B cell (primary cell): ENCODE measurements around the gene HOXD12. TPM values are rescaled to one million over a fixed set of nuclear protein-coding genes. Genes with fewer than 3 reads are reported as not detected.

Experiments used
- ATAC-seq: fragments of 200-7000 bp; cut with Tn5 transposase; one replicate; pipeline ENCODE4 v1.10.0; 2021; ENCODE audit warnings: low read depth, mild to moderate bottlenecking, moderate number of reproducible peaks, moderate library complexity
- CTCF ChIA-PET: fragments of 350-600 bp; sonication (Branson Sonifier 250); formaldehyde crosslinking; loops from one replicate; lab custom pipeline; 2021; ENCODE audit warnings: antibody characterized with exemption, inconsistent platforms; lab: Charles Lee
- POLR2A ChIA-PET: fragments of 350-600 bp; sonication (Branson Sonifier 250); formaldehyde crosslinking; loops from one replicate; lab custom pipeline; 2021; ENCODE audit warnings: antibody characterized with exemption; lab: Charles Lee
- DNase-seq: peaks from one replicate; pipeline ENCODE4 v3.0.0; 2013
- H2AFZ ChIP-seq: 2 replicates; pipeline ENCODE4 v1.6.1; 2012; ENCODE audit warnings: mild to moderate bottlenecking, low read depth, low read length; ENCODE audit not compliant: insufficient read depth, poor library complexity, severe bottlenecking
- H3K27ac ChIP-seq, 2 donors: 1 replicate in 1 of 2; 2 replicates in 1 of 2; pipeline ENCODE4 v1.5.1; 2012 to 2013; ENCODE audit warnings: low read length in 2 of 2, mild to moderate bottlenecking in 2 of 2, moderate library complexity in 1 of 2
- H3K27me3 ChIP-seq, 4 experiments: fragments of 200-600 bp in 1 of 4; sonication (generic) in 1 of 4; replicated peaks in 1 of 4; 1 replicate in 2 of 4; 2 replicates in 2 of 4; pipeline versions ENCODE4 v1.6.1 to v1.7.0; 2013 to 2016; ENCODE audit warnings: low read length in 3 of 4, mild to moderate bottlenecking in 2 of 4, mixed read lengths in 1 of 4, moderate library complexity in 1 of 4; ENCODE audit not compliant: insufficient read depth in 4 of 4, control insufficient read depth in 3 of 4; ENCODE audit errors: control extremely low read depth in 1 of 4
- H3K36me3 ChIP-seq, 2 experiments: replicated peaks in 1 of 2; 1 replicate in 1 of 2; 2 replicates in 1 of 2; pipeline versions ENCODE4 v1.6.1 to v1.7.1; 2013; ENCODE audit warnings: low read length in 1 of 2; ENCODE audit not compliant: insufficient read depth in 2 of 2, control insufficient read depth in 1 of 2; ENCODE audit errors: control extremely low read depth in 1 of 2, extremely low read depth in 1 of 2
- H3K4me1 ChIP-seq, 2 donors: fragments of 200-600 bp in 1 of 2; sonication (generic) in 1 of 2; 1 replicate in 1 of 2; 2 replicates in 1 of 2; pipeline versions ENCODE4 v1.5.1 to v1.6.1; 2013 to 2017; ENCODE audit warnings: low read length in 2 of 2; ENCODE audit not compliant: control insufficient read depth in 2 of 2, insufficient read depth in 2 of 2
- H3K4me2 ChIP-seq: replicated peaks from 2 replicates; pipeline ENCODE3; 2012; ENCODE audit warnings: mild to moderate bottlenecking, low read depth, low read length; ENCODE audit not compliant: poor library complexity, severe bottlenecking
- H3K4me3 ChIP-seq, 5 experiments: fragments of 200-600 bp in 1 of 5; sonication (generic) in 1 of 5; 1 replicate in 3 of 5; 2 replicates in 2 of 5; pipeline versions ENCODE4 v1.5.1 to v1.7.0; 2011 to 2016; ENCODE audit warnings: low read length in 4 of 5, mild to moderate bottlenecking in 4 of 5, low read depth in 2 of 5, control low read depth in 1 of 5, moderate library complexity in 1 of 5; ENCODE audit not compliant: insufficient read depth in 1 of 5; ENCODE audit errors: control extremely low read depth in 1 of 5, extremely low read depth in 1 of 5
- H3K79me2 ChIP-seq: fragments of 200-600 bp; sonication (generic); one replicate; pipeline ENCODE4 v1.6.0; 2016; ENCODE audit warnings: low read length; ENCODE audit not compliant: control insufficient read depth, insufficient read depth
- H3K9ac ChIP-seq: fragments of 200-600 bp; sonication (generic); 2 replicates; pipeline ENCODE4 v1.6.1; 2017; ENCODE audit warnings: mild to moderate bottlenecking, low read length, moderate library complexity
- H3K9me3 ChIP-seq, 3 donors: one replicate each; pipeline versions ENCODE4 v1.6.1 to v1.7.1; 2013; ENCODE audit warnings: low read length in 2 of 3; ENCODE audit not compliant: control insufficient read depth in 2 of 3, insufficient read depth in 1 of 3; ENCODE audit errors: control extremely low read depth in 1 of 3
- H4K20me1 ChIP-seq: 2 replicates; pipeline ENCODE4 v1.6.0; 2012; ENCODE audit warnings: mild to moderate bottlenecking, low read length; ENCODE audit not compliant: insufficient read depth, control insufficient read depth, poor library complexity, severe bottlenecking
- H3K27ac Mint-ChIP-seq: one replicate; pipeline ENCODE4 v1.8.0; 2021; ENCODE audit warnings: mixed read lengths
- H3K27me3 Mint-ChIP-seq: one replicate; pipeline ENCODE4 v1.8.0; 2021; ENCODE audit warnings: mixed read lengths
- H3K4me1 Mint-ChIP-seq: one replicate; pipeline ENCODE4 v1.8.0; 2021; ENCODE audit warnings: mixed read lengths
- H3K4me3 Mint-ChIP-seq: one replicate; pipeline ENCODE4 v1.8.0; 2021; ENCODE audit warnings: mixed read lengths
- H3K9me3 Mint-ChIP-seq: one replicate; pipeline ENCODE4 v1.8.0; 2022; ENCODE audit warnings: mixed read lengths; ENCODE audit not compliant: insufficient read depth
- CTCF ChIP-seq: fragments of 200-600 bp; IDR thresholded peaks from one replicate; pipeline ENCODE4 v1.8.0; 2022; ENCODE audit warnings: antibody characterized with exemption, mild to moderate bottlenecking
- EZH2 ChIP-seq: IDR thresholded peaks from 2 replicates; pipeline ENCODE4 v1.6.1; 2012; ENCODE audit warnings: borderline replicate concordance, low read depth, mild to moderate bottlenecking, moderate library complexity, low read length; ENCODE audit not compliant: insufficient read depth, poor library complexity, severe bottlenecking
- WGBS: methylation state at CpG from one replicate; pipeline ENCODE4 v1.1.5; 2013; ENCODE audit warnings: missing lambda C conversion rate; ENCODE audit not compliant: insufficient coverage; 5-methylcytosine and 5-hydroxymethylcytosine counted together
- intact Hi-C: fragments of 100-400 bp; cut with micrococcal nuclease; formaldehyde crosslinking; loops from one replicate; pipeline ENCODE4 v1.10.0; 2022
- polyA plus RNA-seq: library from polyadenylated mRNA; depleted of rRNA; stranded (reverse); fragments of >200 nt; gene quantifications from 2 replicates; pipeline ENCODE4 v1.2.3, GENCODE V29; 2012
- total RNA-seq, 2 donors: library from RNA; stranded (reverse); fragments of 120-200 nt in 1 of 2; gene quantifications; 1 replicate in 1 of 2; 2 replicates in 1 of 2; pipeline versions ENCODE4 v1.2.3 to v1.2.4, GENCODE V29; 2013 to 2022

HOXD12 gene
- total and polyA plus RNA-seq, 2 donors (not counting 1 experiment from before 2014, with no cell fraction given) = not detected

GRCh38 chr2:176107731-176108181, 8.2 kb downstream of the HOXD12 start:
- no peak overlapping the region for H3K4me3 ChIP-seq
- H2AFZ ChIP-seq = no peak overlapping the region
- H3K79me2 ChIP-seq = no peaks in the 10 kb centered on the region
- Mint-ChIP-seq H3K4me3 (no peak overlapping the region), H3K4me1 (peaks cover 14% of the 10 kb centered on the region), H3K27ac (no peak overlapping the region), H3K9me3 (peaks cover 4% of the 10 kb centered on the region), H3K27me3 (peaks cover 82% of the 10 kb centered on the region)
- no peak overlapping the region for H3K27ac ChIP-seq
- H3K36me3 ChIP-seq = no peaks in the 10 kb centered on the region
- no peak for TF ChIP-seq CTCF
- no peak for TF ChIP-seq EZH2
- no peak for ATAC-seq
- POLR2A ChIA-PET = no interaction called here
- no peak for DNase-seq
- intact Hi-C loops = no loop called here
- CTCF ChIA-PET = no interaction called here
- H3K27me3 ChIP-seq = peaks cover 0 to 91% (median 58%) of the 10 kb centered on the region in 4 experiments
- no peak overlapping the region for H3K9ac ChIP-seq
- 11% methylated on average over 46 of the region's 59 CpGs for WGBS
- peak overlapping the region; percentile 15 for H3K4me2 ChIP-seq
- H3K4me1 ChIP-seq = peaks cover 3 to 34% of the 10 kb centered on the region in 2 donors
- H3K9me3 ChIP-seq = peaks cover 0 to 54% (median 0%) of the 10 kb centered on the region in 3 donors
- no peaks in the 10 kb centered on the region for H4K20me1 ChIP-seq

- Histone ChIP-seq H3K36me3 (no peaks in the 10 kb centered on the region), H3K4me3 (no peak overlapping the region), H3K4me2 (no peak overlapping the region), H3K4me1 (peaks cover 3 to 29% of the 10 kb centered on the region in 2 donors), H3K27me3 (peaks cover 0 to 90% (median 64%) of the 10 kb centered on the region in 4 experiments), H3K9ac (no peak overlapping the region), H2AFZ (no peak overlapping the region), H3K79me2 (no peaks in the 10 kb centered on the region), H3K9me3 (peaks cover 0 to 58% (median 0%) of the 10 kb centered on the region in 3 donors), H3K27ac (no peak overlapping the region), H4K20me1 (no peaks in the 10 kb centered on the region)
- DNase-seq (no peak), ATAC-seq (no peak)
- no peak for TF ChIP-seq CTCF
- TF ChIP-seq EZH2 = no peak
- H3K4me3 Mint-ChIP-seq = no peak overlapping the region
- WGBS = 27% methylated on average over 3 of the region's 26 CpGs
- peaks cover 14% of the 10 kb centered on the region for H3K4me1 Mint-ChIP-seq
- CTCF ChIA-PET = interaction anchor here (1.0 to 1.9 kb wide), 3 partner anchors 12 to 31 kb away, joined by 3 to 9 read pairs (median 3); no protein-coding TSS in a partner anchor
- peaks cover 81% of the 10 kb centered on the region for H3K27me3 Mint-ChIP-seq
- intact Hi-C loops = no loop called here
- H3K9me3 Mint-ChIP-seq = peaks cover 4% of the 10 kb centered on the region
- H3K27ac Mint-ChIP-seq = no peak overlapping the region
- POLR2A ChIA-PET = no interaction called here
Measured at GRCh38 chr2:176109192-176109901, 9.8 kb downstream of the HOXD12 start.
